ENCODE results near the gene LRP1B.
"Not testable (repeated sequence)": the region's sequence is repeated elsewhere in the genome, so short reads cannot be mapped to it uniquely, and the experiment has no call there.

Gene LRP1B

DNA sequence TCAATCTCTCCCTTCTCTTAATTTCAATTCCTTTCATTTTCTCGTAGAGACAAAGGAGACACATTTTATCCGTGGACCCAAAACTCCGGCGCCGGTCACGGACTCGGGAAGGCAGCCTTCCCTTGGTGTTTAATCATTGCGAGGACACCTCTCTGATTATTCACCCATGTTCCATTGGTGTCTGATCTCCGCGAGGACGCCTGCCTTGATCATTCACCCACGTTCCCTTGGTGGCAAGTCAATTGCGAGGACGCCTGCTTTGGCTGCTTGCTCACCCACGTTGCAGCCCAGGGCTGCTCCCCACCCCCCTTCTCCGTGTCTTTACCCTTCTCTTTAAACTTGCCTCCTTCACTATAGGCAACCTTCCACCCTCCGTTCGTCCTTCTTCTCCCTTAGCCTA lies 1703.8 kb downstream of the LRP1B start:
- DNase-seq (ENCODE audit: low read depth), result not testable (repeated sequence)

DNA sequence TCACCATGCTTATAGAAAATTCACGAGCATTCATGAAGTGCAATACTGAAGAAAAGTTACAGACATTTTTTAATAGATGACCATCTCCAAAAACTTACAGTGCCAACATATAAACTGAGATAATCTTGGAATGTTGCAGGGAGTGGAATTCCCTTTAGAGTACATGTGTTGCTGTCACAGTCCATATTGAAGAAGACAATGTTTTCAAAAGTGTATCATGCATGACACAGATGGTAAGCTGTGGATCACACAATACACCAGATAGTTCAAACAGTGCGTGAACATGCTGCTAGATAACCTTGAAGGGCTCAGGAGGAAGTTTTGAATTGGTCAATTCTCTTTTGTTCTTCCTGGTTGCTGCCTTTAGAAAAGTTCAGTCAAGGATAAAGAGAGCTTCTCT lies 1706.3 kb downstream of the LRP1B start:
- no peak for DNase-seq (ENCODE audit: low read depth)

DNA sequence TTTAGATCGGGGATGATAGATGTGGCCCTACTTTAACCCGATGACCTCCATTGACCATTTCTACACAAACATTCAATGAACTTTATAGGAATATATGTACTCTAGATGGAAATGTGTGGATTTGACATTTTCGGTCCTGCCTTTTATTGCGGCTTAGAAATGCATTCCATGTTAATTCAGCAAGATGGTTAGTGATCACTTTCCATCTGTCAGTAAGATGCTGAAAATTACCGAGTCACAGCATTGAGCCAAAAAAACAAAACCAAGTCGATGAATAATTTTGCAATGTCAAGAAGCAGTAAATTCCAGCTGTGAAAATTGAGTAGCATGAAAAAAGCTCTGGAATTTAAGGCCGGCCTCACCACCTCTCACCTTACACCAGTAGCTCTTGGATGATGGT lies 1708.1 kb downstream of the LRP1B start:
- no peak for DNase-seq (ENCODE audit: low read depth)

GRCh38 chr2:140417504-140417903 lies 1713.3 kb downstream of the LRP1B start:
- DNase-seq (ENCODE audit: low read depth), result no peak

DNA sequence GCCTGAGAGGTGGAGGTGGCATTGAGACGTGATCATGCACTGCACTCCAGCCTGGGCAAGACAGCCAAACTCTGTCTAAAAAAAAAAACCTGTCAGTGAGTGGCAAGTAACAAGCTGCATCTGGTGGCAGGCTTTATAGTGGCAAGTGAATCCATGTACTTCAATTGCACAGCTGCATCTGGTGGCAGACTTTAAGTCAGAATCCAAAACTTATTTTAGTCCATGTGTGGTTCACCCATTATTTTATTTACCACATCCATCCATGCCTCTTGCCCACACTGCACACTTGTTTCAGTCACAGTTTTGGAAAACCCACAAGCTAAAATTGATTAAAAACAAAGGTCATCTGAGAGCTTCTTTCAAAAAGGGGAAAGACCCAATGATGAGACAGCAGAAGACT lies 1714.2 kb downstream of the LRP1B start:
- no peak for DNase-seq (ENCODE audit: low read depth)

DNA sequence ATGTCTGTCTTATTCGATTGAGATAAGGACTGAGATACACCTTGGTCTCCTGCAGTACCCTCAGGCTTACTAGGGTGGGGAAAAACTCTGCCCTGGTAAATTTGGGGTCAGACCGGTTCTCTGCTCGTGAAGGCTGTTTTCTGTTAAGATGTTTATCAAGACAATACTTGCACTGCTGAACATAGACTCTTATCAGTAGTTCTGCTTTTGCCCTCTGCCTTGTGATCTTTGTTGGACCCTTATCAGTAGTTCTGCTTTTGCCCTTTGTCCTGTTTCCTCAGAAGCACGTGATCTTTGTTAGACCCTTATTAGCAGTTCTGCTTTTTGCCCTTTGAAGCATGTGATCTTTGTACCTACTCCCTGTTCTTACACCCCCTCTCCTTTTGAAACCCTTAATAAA lies 1715.8 kb downstream of the LRP1B start:
- not testable (repeated sequence) for DNase-seq (ENCODE audit: low read depth)

- no peak for DNase-seq (ENCODE audit: low read depth)
These were observed 1720.1 kb downstream of the LRP1B start for GRCh38 chr2:140410695-140411094.

DNA sequence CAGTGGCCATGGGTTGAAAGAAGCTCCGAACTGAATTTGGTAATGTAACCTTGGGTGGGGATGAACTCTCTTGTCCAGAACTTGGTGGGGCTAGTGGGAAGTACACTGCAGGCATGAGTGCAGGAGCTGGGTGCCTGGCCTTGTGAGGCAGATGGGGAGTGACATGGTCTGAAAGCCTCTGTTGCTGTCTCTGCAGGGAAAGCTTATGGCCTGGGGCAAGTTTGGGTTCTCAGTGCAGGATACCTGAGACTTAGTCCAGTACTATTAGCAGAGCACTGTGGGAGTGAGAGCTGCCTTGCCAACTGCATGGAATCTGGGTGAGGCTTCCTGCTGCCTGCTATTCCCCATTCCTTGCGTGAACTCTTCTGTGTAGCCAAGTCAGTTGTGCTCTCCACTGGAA lies 1729.8 kb downstream of the LRP1B start:
- DNase-seq (ENCODE audit: low read depth), result no peak

GRCh38 chr2:140392824-140393223 lies 1738.0 kb downstream of the LRP1B start:
- no peak for DNase-seq (ENCODE audit: low read depth)

DNA sequence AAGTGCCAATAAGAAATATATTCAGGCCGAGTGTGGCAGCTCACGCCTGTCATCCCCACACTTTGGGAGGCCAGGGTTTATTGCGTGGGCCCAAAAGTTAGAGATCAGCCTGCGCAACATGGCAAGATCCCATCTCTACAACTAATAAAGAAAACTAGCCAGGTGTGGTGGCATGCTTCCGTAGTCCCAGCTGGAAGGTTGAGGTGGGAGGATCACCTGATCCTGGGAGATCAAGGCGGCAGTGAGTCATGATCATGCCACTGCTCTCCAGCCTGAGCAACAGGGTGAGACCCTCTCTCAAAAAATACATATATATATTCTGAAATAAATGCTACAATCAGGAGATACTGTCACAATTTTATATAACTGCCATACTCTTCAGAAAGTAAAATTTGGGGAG lies 1745.9 kb downstream of the LRP1B start:
- DNase-seq (ENCODE audit: low read depth), result no peak

DNA sequence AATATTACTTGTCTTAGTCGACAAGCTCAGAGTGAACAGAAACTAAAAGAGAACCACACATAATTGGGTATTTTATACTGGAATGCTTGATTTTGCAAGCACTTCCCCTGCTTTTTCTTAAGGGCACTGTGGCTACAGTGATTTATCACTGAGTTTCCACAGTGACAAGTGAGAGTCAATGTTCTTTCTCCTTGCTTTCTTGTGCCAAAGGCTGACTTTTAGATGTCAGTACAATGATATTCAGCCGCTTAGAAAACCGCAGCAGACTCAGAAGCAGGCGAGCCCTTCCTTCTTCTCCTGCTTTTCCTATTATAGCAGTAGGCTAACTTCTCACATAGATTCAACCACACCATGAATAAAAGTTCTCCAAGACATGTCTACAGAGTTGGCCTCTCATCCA lies 1747.0 kb downstream of the LRP1B start:
- DNase-seq (ENCODE audit: low read depth), result no peak

- no peak for DNase-seq (ENCODE audit: low read depth)
These were observed 1754.1 kb downstream of the LRP1B start for GRCh38 chr2:140376686-140377085.

DNA sequence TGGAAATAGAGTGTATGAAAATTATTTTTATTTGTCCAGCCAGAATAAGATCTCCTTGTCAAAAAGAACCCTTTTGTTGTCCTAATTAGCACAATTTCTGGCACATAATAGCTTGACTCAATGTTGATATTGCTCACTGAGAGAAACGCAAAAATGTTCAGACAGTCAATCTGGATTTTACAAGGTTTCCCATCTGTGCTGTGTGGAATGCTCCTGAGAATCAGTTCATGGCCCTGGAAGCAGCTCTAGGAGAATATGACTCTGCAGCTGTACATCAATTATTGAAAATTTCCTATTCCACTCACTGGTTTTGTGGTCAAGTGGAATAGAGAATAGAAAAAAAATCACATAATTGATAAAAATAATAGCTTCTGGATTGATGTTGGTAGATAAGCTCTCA lies 1767.7 kb downstream of the LRP1B start:
- no peak for DNase-seq (ENCODE audit: low read depth)

DNA sequence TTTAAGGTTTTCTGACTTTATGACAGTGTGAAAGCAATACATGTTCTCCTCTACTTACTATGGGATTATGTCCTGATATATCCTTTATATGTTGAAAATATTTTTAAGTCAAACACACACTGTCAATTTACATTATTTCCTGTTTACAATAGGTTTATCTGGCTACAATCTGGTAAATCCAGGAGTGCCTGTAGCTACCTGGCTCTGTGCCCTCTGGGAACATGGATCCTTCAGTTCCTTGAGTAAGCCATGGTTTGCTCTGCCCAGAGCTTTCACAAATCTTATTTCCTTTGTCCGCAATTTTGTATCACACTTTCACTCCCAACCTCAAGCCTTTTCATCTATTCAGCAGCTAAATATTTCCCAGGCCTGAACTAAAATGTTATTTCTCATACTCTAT lies 1768.5 kb downstream of the LRP1B start:
- DNase-seq (ENCODE audit: low read depth), result no peak

DNA sequence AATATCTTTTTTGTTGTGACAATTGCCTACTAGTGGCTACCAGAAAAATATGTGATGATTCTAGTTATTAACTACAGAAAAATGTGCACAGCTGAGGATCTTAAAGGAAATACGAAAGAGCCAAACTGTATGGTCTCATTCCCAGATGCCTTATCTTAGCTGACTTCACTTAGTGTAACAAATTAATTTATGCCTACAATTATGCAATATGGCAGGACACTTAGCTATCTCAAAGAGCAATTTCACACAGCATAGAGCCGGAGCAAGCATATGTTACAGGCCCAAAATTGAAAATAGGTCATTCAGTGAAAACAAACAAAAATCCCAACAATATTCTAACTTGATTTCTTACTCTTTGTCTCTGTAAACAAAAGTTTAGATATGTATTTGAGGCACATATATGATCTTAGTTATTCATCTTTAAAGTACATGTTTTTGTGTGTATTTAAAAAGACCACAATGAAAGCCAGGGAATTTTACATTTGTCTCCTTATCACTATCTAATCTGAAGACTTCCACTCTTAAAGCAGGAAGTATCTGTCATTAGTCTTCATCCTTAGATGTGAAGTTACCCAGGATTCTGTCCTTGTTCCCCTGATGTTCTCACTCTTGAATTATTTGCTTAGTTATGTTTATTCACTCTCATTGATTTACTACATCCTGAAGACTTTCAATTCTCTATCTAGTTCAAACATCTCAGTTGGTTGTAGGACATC lies 1771.6 kb downstream of the LRP1B start:
- DNase-seq (ENCODE audit: low read depth), result no peak

DNA sequence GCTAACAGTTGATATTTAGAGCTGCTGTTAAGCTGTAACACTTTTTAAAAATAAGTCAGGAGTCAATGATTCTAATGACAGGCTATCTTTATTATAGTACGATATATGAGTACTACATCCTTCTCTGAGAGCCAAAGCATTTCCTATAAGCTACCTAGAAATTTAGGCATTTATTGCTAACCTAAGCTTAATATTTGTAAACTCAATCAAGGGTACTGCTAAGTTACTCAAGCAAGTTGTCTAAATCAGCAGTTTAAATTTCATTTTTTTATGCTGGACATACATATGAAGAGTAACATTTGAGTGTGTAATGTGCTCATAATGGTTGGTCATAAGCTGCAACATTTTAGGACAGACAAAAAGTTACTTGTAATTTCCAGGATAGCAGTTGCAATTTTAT lies 1774.1 kb downstream of the LRP1B start:
- no peak for DNase-seq (ENCODE audit: low read depth)

DNA sequence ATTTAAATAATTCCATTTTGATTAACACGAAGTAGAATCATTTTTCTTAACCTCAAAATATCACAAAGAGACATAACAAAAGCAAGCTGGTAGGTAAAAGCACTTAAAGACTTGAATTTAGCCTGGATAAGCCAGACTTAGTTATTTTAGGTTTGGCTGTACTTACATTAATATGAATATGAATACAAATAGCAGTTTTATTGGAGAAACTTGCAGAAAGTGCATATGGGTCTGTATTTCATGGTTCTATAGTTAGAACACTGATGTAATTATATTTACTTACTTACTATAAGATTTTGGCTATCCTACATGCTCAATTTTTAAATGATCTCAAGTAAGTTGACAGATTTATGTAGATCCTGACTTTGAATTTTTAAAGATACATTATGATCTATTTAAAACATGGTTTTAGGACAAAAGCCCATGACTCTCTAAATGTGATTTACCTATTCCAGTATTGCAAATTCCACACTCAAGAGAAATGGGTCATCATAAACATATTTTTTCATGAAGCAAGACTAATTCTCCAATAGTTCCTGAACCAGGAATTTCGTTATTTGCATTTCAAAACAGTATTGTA lies 1775.2 kb downstream of the LRP1B start:
- DNase-seq (ENCODE audit: low read depth), result no peak

DNA sequence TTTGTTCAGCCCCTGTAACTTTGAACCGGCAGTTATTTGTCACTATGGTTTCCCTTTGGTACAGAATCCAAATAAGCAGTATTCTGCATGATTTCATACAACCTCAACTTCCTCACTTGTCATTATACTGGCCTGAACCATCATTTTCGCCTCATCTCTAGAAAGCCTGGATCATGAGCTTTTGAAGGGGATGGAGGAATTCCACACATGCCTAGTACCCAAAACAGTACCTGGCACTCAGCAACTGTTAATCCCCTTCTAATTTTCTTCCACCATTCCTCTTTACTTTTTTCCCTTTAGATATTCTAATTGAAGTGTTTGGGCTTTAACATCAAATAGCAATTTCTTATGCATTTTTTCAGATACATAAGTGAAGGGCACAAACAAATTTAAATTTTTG lies 1776.3 kb downstream of the LRP1B start:
- DNase-seq (ENCODE audit: low read depth), result no peak

DNA sequence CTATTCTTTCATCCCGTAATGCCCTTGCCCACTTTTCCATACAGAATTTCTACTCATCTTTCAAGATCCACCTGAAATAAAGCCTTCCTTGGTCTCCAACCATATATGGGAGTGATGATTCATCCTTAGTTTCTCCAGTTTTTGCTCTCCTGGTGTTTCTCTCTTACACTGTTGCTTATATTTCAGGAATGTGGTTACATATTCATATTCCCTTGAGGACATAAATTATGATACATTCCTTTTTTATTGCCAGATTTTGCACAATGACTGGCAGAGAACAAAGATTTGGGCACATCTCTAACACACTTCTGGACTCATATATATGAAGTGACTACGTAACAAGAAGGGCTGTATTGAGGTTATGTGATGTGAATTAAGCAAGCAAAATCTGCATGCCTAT lies 1777.3 kb downstream of the LRP1B start:
- DNase-seq (ENCODE audit: low read depth), result no peak

GRCh38 chr2:140351692-140352091 lies 1779.1 kb downstream of the LRP1B start:
- DNase-seq (ENCODE audit: low read depth), result no peak

GRCh38 chr2:140349695-140350094 lies 1781.1 kb downstream of the LRP1B start:
- no peak for DNase-seq (ENCODE audit: low read depth)

DNA sequence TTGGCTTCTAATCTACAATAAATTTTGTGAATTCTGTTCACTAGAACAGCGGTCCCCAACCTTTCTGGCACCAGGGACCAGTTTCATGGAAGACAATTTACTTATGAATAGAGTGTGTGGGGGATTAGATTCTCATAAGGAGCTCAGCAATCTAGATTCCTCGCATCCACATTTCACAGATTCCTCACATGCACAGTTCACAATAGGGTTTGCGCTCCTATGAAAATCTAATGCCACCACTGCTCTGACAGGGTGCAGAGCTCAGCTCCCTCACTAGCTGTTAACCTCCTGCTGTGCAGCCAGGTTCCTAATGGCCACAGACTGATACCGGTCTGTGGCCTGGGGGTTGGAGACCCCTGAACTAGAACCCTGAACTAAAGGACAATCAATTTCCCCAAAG lies 1782.0 kb downstream of the LRP1B start:
- no peak for DNase-seq (ENCODE audit: low read depth)

GRCh38 chr2:140344838-140345237 lies 1786.0 kb downstream of the LRP1B start:
- no peak for DNase-seq (ENCODE audit: low read depth)

DNA sequence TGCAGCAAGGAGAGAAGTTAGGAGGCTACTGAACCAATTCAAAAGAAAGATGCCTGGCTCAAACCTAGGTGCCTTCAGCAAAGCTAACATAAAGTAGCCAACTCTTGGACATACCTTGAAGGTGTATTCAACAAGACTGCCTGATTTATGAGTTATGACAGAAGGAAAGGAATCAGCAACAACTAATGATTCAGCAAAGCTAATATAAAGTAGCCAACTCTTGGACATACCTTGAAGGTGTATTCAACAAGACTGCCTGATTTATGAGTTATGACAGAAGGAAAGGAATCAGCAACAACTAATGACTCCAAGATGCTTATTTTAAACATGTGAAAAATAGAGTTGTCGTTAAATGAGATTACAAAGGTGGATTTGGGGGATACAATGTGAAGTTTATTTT lies 1786.5 kb downstream of the LRP1B start:
- DNase-seq (ENCODE audit: low read depth), result not testable (repeated sequence)

Measured in GM04503 (cell line).